ENCODE results near the gene PPM1L.
A peak's percentile ranks its signal among the peaks of the same experiment; 100 is the strongest.

Gene PPM1L

GRCh38 chr3:161093895-161094294 is 337.9 kb downstream of the PPM1L start:
- ATAC-seq: no peak
- TF ChIP-seq RARB (CRISPR knock-in tag; IDR thresholded peaks at IDR 0.05) (no peak), ZFP3 (CRISPR knock-in tag; IDR thresholded peaks at IDR 0.05) (no peak), ISL1 (CRISPR knock-in tag; IDR thresholded peaks at IDR 0.05) (no peak), ZNF70 (CRISPR knock-in tag; IDR thresholded peaks at IDR 0.05) (no peak), BACH2 (CRISPR knock-in tag; IDR thresholded peaks at IDR 0.05; ENCODE audit: borderline replicate concordance) (no peak), PATZ1 (CRISPR knock-in tag; IDR thresholded peaks at IDR 0.05; ENCODE audit: borderline replicate concordance) (no peak), CSRNP3 (CRISPR knock-in tag; IDR thresholded peaks at IDR 0.05) (no peak), TOX (CRISPR knock-in tag; IDR thresholded peaks at IDR 0.05; ENCODE audit: borderline replicate concordance) (no peak), POU6F1 (CRISPR knock-in tag; IDR thresholded peaks at IDR 0.05; ENCODE audit: borderline replicate concordance, low read depth) (no peak), ARNTL (CRISPR knock-in tag; IDR thresholded peaks at IDR 0.05; ENCODE audit: borderline replicate concordance, low read depth) (no peak), ESRRG (CRISPR knock-in tag; IDR thresholded peaks at IDR 0.05) (no peak), CREB5 (CRISPR knock-in tag; IDR thresholded peaks at IDR 0.05; ENCODE audit: low read depth) (no peak), SNAI2 (CRISPR knock-in tag; IDR thresholded peaks at IDR 0.05) (no peak), OSR1 (CRISPR knock-in tag; IDR thresholded peaks at IDR 0.05) (no peak), ZC3H10 (CRISPR knock-in tag; IDR thresholded peaks at IDR 0.05) (no peak), ZFP30 (CRISPR knock-in tag; IDR thresholded peaks at IDR 0.05) (no peak), CSDC2 (CRISPR knock-in tag; IDR thresholded peaks at IDR 0.05) (no peak)

- peak; percentile 53; the same call in 2 of the 3 replicates for ATAC-seq
- TF ChIP-seq ISL1 (CRISPR knock-in tag; IDR thresholded peaks at IDR 0.05) (no peak), PATZ1 (CRISPR knock-in tag; IDR thresholded peaks at IDR 0.05; ENCODE audit: borderline replicate concordance) (no peak), BACH2 (CRISPR knock-in tag; IDR thresholded peaks at IDR 0.05; ENCODE audit: borderline replicate concordance) (no peak)
These were observed 340.8 kb downstream of the PPM1L start for GRCh38 chr3:161096771-161097367.

GRCh38 chr3:161100994-161101393 is 345.0 kb downstream of the PPM1L start:
- TF ChIP-seq SNAI2 (CRISPR knock-in tag; IDR thresholded peaks at IDR 0.05): no peak
- TF ChIP-seq RARB (CRISPR knock-in tag; IDR thresholded peaks at IDR 0.05): no peak
- TF ChIP-seq BACH2 (CRISPR knock-in tag; IDR thresholded peaks at IDR 0.05; ENCODE audit: borderline replicate concordance): no peak
- no peak for TF ChIP-seq ZNF70 (CRISPR knock-in tag; IDR thresholded peaks at IDR 0.05)
- no peak for TF ChIP-seq CREB5 (CRISPR knock-in tag; IDR thresholded peaks at IDR 0.05; ENCODE audit: low read depth)
- no peak for ATAC-seq

- no peak for ATAC-seq
- TF ChIP-seq CSRNP3 (CRISPR knock-in tag; IDR thresholded peaks at IDR 0.05) (no peak), RARB (CRISPR knock-in tag; IDR thresholded peaks at IDR 0.05) (no peak), TCF4 (CRISPR knock-in tag; IDR thresholded peaks at IDR 0.05; ENCODE audit: borderline replicate concordance) (no peak), ZFP3 (CRISPR knock-in tag; IDR thresholded peaks at IDR 0.05) (no peak), TOX (CRISPR knock-in tag; IDR thresholded peaks at IDR 0.05; ENCODE audit: borderline replicate concordance) (no peak)
These were observed 345.6 kb downstream of the PPM1L start for GRCh38 chr3:161101609-161102008.

Data from SK-N-SH treated with all-trans-retinoic acid at 6 μM for 48 hours (cell line).